GM23338 (cell line): ENCODE data around the gene JDP2. TPM values are rescaled to one million over a fixed set of nuclear protein-coding genes. Genes with fewer than 3 reads are reported as not detected.

ENCODE experiments used
- ATAC-seq: fragments of 200-7000 bp; cut with Tn5 transposase; 3 replicates; pipeline ENCODE4 v1.9.1; 2020
- DNase-seq: peaks from one replicate; pipeline ENCODE4 v3.0.0-alpha.2; 2015; ENCODE audit warnings: low spot score
- H2AFZ ChIP-seq: fragments of 200-600 bp; sonication (generic); 2 replicates; pipeline ENCODE4 v1.8.0; 2016; ENCODE audit warnings: antibody characterized with exemption, mild to moderate bottlenecking, moderate library complexity
- H3F3A ChIP-seq: fragments of 200-600 bp; sonication (generic); replicated peaks from 2 replicates; pipeline ENCODE4 v1.8.0; 2017; ENCODE audit warnings: antibody characterized with exemption, mixed run types, low read depth
- H3K27ac ChIP-seq: fragments of 200-600 bp; sonication (generic); 2 replicates; pipeline ENCODE4 v1.6.1; 2016; ENCODE audit warnings: low read depth
- H3K27me3 ChIP-seq: fragments of 200-600 bp; sonication (generic); 2 replicates; pipeline ENCODE4 v1.8.0; 2016; ENCODE audit warnings: mild to moderate bottlenecking, mixed run types, moderate library complexity; ENCODE audit not compliant: insufficient read depth
- H3K36me3 ChIP-seq: fragments of 200-600 bp; sonication (generic); 2 replicates; pipeline ENCODE4 v1.8.0; 2016; ENCODE audit warnings: mild to moderate bottlenecking; ENCODE audit not compliant: insufficient read depth
- H3K4me1 ChIP-seq: fragments of 200-600 bp; sonication (generic); 2 replicates; pipeline ENCODE4 v1.8.0; 2016; ENCODE audit warnings: mild to moderate bottlenecking, moderate library complexity; ENCODE audit not compliant: insufficient read depth
- H3K4me2 ChIP-seq: fragments of 200-600 bp; sonication (generic); 2 replicates; pipeline ENCODE4 v1.7.1; 2017; ENCODE audit warnings: mixed run types
- H3K4me3 ChIP-seq: fragments of 200-600 bp; sonication (generic); 2 replicates; pipeline ENCODE4 v1.6.1; 2016; ENCODE audit warnings: mixed run types
- H3K79me2 ChIP-seq: fragments of 200-600 bp; sonication (generic); replicated peaks from 2 replicates; pipeline ENCODE4 v1.8.0; 2017; ENCODE audit warnings: mild to moderate bottlenecking; ENCODE audit not compliant: insufficient read depth
- H3K9me2 ChIP-seq: fragments of 200-600 bp; sonication (generic); 2 replicates; pipeline ENCODE4 v1.8.0; 2017; ENCODE audit not compliant: insufficient read depth
- H4K20me1 ChIP-seq: fragments of 200-600 bp; sonication (generic); replicated peaks from 2 replicates; pipeline ENCODE4 v1.8.0; 2017; ENCODE audit warnings: mild to moderate bottlenecking; ENCODE audit not compliant: insufficient read depth
- H3K27ac Mint-ChIP-seq: 2 replicates; pipeline ENCODE4 v1.8.0; 2020; ENCODE audit warnings: inconsistent platforms, mild to moderate bottlenecking, moderate library complexity, mixed read lengths
- H3K27me3 Mint-ChIP-seq: 3 replicates; pipeline ENCODE4 v1.8.0; 2022; ENCODE audit warnings: low read depth, mild to moderate bottlenecking, moderate library complexity, mixed read lengths, inconsistent platforms; ENCODE audit not compliant: insufficient read depth, poor library complexity
- H3K36me3 Mint-ChIP-seq: 3 replicates; pipeline ENCODE4 v1.8.0; 2021; ENCODE audit warnings: low read depth, mild to moderate bottlenecking, inconsistent platforms, moderate library complexity, mixed read lengths
- H3K4me1 Mint-ChIP-seq: 3 replicates; pipeline ENCODE4 v1.8.0; 2020; ENCODE audit warnings: mild to moderate bottlenecking, inconsistent platforms, mixed read lengths
- H3K4me3 Mint-ChIP-seq: 3 replicates; pipeline ENCODE4 v1.8.0; 2021; ENCODE audit warnings: moderate library complexity, mild to moderate bottlenecking, inconsistent platforms, mixed read lengths
- H3K9me3 Mint-ChIP-seq: 3 replicates; pipeline ENCODE4 v1.8.0; 2020; ENCODE audit warnings: moderate library complexity, mild to moderate bottlenecking, inconsistent platforms, mixed read lengths
- CREB1 ChIP-seq: fragments of 250-450 bp; sonication (Bioruptor Pico); IDR thresholded peaks from 2 replicates; pipeline ENCODE4 v1.5.0; 2020; ENCODE audit warnings: low read depth, mild to moderate bottlenecking, moderate library complexity
- CTCF ChIP-seq, 2 experiments: fragments of 200-600 bp in 1 of 2; sonication (generic) in 1 of 2; conservative IDR thresholded peaks; 2 replicates each; pipeline versions ENCODE4 v1.5.1 to v1.6.1; 2016 to 2017; ENCODE audit warnings: antibody characterized with exemption in 2 of 2, low read depth in 2 of 2, mild to moderate bottlenecking in 2 of 2, moderate library complexity in 1 of 2
- EZH2 ChIP-seq: fragments of 200-600 bp; sonication (generic); IDR thresholded peaks from one replicate; pipeline ENCODE4 v1.8.0; 2017; ENCODE audit warnings: antibody characterized with exemption, mild to moderate bottlenecking, low read depth; ENCODE audit not compliant: unreplicated experiment
- EZH2phosphoT487 ChIP-seq: fragments of 200-600 bp; sonication (generic); IDR thresholded peaks from one replicate; pipeline ENCODE4 v1.8.1; 2018; ENCODE audit warnings: antibody characterized with exemption; ENCODE audit not compliant: unreplicated experiment
- JUNB ChIP-seq: IDR thresholded peaks from one replicate; pipeline ENCODE4 v1.6.1; 2016; ENCODE audit warnings: antibody characterized with exemption; ENCODE audit not compliant: unreplicated experiment
- NANOG ChIP-seq: IDR thresholded peaks from 2 replicates; pipeline ENCODE4 v1.6.1; 2016; ENCODE audit warnings: antibody characterized with exemption, borderline replicate concordance
- POLR2AphosphoS5 ChIP-seq: IDR thresholded peaks from 2 replicates; pipeline ENCODE4 v1.6.1; 2016; ENCODE audit warnings: antibody characterized with exemption, low read depth
- REST ChIP-seq: IDR thresholded peaks from one replicate; pipeline ENCODE4 v1.6.1; 2018; ENCODE audit warnings: antibody characterized with exemption; ENCODE audit not compliant: unreplicated experiment
- STAT1 ChIP-seq: IDR thresholded peaks from one replicate; pipeline ENCODE4 v1.6.1; 2016; ENCODE audit warnings: antibody characterized with exemption; ENCODE audit not compliant: unreplicated experiment
- ZNF114 ChIP-seq: fragments of 250-450 bp; sonication (Bioruptor Pico); IDR thresholded peaks from 2 replicates; pipeline ENCODE4 v1.5.0; 2020; ENCODE audit warnings: mild to moderate bottlenecking, moderate library complexity
- ZNF331 ChIP-seq: fragments of 250-450 bp; sonication (Bioruptor Pico); IDR thresholded peaks from 2 replicates; pipeline ENCODE4 v1.5.0; 2020; ENCODE audit warnings: low read depth, mild to moderate bottlenecking, moderate library complexity
- polyA plus RNA-seq: library from polyadenylated mRNA; unstranded; fragments of >200 nt; fragmentation: Nextera tagmentation; extraction: Ambion mirVana; gene quantifications from 2 replicates; pipeline ENCODE4 v1.2.1, GENCODE V29; 2016
- total RNA-seq: library from RNA; depleted of rRNA; stranded (reverse); fragments of >200 nt; shearing (Covaris generic); gene quantifications from 2 replicates; pipeline ENCODE4 v1.2.3, GENCODE V29; 2014
- TF ChIP-seq, protein P1 (sequence below): fragments of 250-450 bp; sonication (Bioruptor Pico); IDR thresholded peaks from 2 replicates; pipeline ENCODE4 v1.5.0; 2020; ENCODE audit warnings: mild to moderate bottlenecking, moderate library complexity
- TF ChIP-seq, protein P2 (sequence below): IDR thresholded peaks from 2 replicates; pipeline ENCODE4 v1.6.1; 2016; ENCODE audit warnings: antibody characterized with exemption

The JDP2 gene
- total and polyA plus RNA-seq, 2 experiments from 2014 or later: 12.5 to 38.9 TPM

DNA sequence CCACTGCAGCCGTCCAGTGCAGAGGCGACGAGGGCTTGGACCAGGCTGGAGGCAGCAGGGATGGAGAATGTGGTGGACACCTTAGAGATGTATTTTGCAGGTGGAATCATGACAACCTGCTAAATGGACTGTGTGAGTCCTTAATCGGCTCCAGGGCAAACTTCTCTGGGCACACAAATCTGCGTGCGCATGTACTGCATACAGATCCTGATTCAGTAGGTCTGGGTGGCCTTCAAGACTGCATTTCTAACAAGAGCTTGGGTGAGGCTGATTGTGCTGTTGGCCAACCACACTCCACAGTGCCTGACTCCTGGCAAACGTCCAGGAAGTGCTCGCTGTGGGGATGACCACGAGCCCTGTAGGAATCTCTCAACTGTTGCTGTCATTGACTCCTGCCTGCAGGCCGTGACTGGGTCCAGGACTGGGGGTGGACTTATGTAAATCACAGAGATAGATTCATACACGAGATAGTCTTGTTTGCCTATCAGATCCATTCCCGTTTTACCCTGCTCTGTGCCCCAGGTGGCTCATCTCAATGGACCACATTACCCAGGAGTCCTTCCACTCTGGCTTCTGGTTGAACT, 27.2 kb downstream of the JDP2 start:
- H3K4me1 ChIP-seq: peaks cover 43% of the 10 kb centered on the region
- no peak overlapping the region for H3K27ac ChIP-seq
- no peak for DNase-seq
- no peak for ATAC-seq
- H3K27ac Mint-ChIP-seq: peak overlapping the region; percentile 72
- H3F3A ChIP-seq: peaks cover 11% of the 10 kb centered on the region; the same call in 1 of the 2 replicates
- no peak overlapping the region for H2AFZ ChIP-seq
- no peak overlapping the region for H3K4me2 ChIP-seq
- no peak overlapping the region; the same call in 2 of the 3 replicates for H3K4me3 Mint-ChIP-seq
- H3K36me3 ChIP-seq: no peaks in the 10 kb centered on the region; the same call in 1 of the 2 replicates
- no peak for TF ChIP-seq NANOG
- TF ChIP-seq JUNB: no peak
- TF ChIP-seq ZNF114 (CRISPR knock-in tag): no peak
- TF ChIP-seq, protein P1, sequence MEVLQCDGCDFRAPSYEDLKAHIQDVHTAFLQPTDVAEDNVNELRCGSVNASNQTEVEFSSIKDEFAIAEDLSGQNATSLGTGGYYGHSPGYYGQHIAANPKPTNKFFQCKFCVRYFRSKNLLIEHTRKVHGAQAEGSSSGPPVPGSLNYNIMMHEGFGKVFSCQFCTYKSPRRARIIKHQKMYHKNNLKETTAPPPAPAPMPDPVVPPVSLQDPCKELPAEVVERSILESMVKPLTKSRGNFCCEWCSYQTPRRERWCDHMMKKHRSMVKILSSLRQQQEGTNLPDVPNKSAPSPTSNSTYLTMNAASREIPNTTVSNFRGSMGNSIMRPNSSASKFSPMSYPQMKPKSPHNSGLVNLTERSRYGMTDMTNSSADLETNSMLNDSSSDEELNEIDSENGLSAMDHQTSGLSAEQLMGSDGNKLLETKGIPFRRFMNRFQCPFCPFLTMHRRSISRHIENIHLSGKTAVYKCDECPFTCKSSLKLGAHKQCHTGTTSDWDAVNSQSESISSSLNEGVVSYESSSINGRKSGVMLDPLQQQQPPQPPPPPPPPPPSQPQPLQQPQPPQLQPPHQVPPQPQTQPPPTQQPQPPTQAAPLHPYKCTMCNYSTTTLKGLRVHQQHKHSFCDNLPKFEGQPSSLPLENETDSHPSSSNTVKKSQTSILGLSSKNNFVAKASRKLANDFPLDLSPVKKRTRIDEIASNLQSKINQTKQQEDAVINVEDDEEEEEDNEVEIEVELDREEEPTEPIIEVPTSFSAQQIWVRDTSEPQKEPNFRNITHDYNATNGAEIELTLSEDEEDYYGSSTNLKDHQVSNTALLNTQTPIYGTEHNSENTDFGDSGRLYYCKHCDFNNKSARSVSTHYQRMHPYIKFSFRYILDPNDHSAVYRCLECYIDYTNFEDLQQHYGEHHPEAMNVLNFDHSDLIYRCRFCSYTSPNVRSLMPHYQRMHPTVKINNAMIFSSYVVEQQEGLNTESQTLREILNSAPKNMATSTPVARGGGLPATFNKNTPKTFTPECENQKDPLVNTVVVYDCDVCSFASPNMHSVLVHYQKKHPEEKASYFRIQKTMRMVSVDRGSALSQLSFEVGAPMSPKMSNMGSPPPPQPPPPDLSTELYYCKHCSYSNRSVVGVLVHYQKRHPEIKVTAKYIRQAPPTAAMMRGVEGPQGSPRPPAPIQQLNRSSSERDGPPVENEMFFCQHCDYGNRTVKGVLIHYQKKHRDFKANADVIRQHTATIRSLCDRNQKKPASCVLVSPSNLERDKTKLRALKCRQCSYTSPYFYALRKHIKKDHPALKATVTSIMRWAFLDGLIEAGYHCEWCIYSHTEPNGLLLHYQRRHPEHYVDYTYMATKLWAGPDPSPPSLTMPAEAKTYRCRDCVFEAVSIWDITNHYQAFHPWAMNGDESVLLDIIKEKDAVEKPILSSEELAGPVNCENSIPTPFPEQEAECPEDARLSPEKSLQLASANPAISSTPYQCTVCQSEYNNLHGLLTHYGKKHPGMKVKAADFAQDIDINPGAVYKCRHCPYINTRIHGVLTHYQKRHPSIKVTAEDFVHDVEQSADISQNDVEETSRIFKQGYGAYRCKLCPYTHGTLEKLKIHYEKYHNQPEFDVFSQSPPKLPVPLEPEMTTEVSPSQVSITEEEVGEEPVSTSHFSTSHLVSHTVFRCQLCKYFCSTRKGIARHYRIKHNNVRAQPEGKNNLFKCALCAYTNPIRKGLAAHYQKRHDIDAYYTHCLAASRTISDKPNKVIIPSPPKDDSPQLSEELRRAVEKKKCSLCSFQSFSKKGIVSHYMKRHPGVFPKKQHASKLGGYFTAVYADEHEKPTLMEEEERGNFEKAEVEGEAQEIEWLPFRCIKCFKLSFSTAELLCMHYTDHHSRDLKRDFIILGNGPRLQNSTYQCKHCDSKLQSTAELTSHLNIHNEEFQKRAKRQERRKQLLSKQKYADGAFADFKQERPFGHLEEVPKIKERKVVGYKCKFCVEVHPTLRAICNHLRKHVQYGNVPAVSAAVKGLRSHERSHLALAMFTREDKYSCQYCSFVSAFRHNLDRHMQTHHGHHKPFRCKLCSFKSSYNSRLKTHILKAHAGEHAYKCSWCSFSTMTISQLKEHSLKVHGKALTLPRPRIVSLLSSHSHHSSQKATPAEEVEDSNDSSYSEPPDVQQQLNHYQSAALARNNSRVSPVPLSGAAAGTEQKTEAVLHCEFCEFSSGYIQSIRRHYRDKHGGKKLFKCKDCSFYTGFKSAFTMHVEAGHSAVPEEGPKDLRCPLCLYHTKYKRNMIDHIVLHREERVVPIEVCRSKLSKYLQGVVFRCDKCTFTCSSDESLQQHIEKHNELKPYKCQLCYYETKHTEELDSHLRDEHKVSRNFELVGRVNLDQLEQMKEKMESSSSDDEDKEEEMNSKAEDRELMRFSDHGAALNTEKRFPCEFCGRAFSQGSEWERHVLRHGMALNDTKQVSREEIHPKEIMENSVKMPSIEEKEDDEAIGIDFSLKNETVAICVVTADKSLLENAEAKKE (CRISPR knock-in tag): no peak
- TF ChIP-seq CTCF (conservative IDR thresholded peaks at IDR 0.05; ENCODE audit: low read depth in 2 of 2): no peak
- no peak for TF ChIP-seq CREB1 (CRISPR knock-in tag)
- TF ChIP-seq, protein P2, sequence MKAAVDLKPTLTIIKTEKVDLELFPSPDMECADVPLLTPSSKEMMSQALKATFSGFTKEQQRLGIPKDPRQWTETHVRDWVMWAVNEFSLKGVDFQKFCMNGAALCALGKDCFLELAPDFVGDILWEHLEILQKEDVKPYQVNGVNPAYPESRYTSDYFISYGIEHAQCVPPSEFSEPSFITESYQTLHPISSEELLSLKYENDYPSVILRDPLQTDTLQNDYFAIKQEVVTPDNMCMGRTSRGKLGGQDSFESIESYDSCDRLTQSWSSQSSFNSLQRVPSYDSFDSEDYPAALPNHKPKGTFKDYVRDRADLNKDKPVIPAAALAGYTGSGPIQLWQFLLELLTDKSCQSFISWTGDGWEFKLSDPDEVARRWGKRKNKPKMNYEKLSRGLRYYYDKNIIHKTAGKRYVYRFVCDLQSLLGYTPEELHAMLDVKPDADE: no peak
- no peak for TF ChIP-seq POLR2AphosphoS5
- no peak for TF ChIP-seq ZNF331 (CRISPR knock-in tag)
- no peak for TF ChIP-seq REST
- no peak for TF ChIP-seq STAT1
- TF ChIP-seq EZH2: no peak
- TF ChIP-seq EZH2phosphoT487: no peak
- no peak overlapping the region for H3K4me3 ChIP-seq
- H3K27me3 ChIP-seq: no peaks in the 10 kb centered on the region
- peaks cover 76% of the 10 kb centered on the region for H3K4me1 Mint-ChIP-seq
- peaks cover 11% of the 10 kb centered on the region for H3K27me3 Mint-ChIP-seq
- no peaks in the 10 kb centered on the region for H3K9me2 ChIP-seq
- H4K20me1 ChIP-seq: peaks cover 5% of the 10 kb centered on the region
- H3K79me2 ChIP-seq: peaks cover 64% of the 10 kb centered on the region
- peaks cover 19% of the 10 kb centered on the region for H3K36me3 Mint-ChIP-seq
- no peaks in the 10 kb centered on the region for H3K9me3 Mint-ChIP-seq
